SK-N-SH (cell line): ENCODE results near the gene IGFBPL1. TPM values are rescaled to one million over a fixed set of nuclear protein-coding genes. Genes with fewer than 3 reads are reported as not detected.

Experiments used
- CTCF ChIA-PET: fragments of 300-600, 350-600 bp; formaldehyde crosslinking; extraction: SDS; loops from one replicate; lab custom pipeline; 2021; lab: Yijun Ruan, JAX
- POLR2A ChIA-PET: fragments of 350-600 bp; sonication (Branson Sonifier 250); formaldehyde crosslinking; extraction: SDS; loops from one replicate; lab custom pipeline; 2020; ENCODE audit warnings: antibody characterized with exemption, inconsistent platforms; lab: Yijun Ruan, JAX
- DNase-seq: peaks from one replicate; pipeline ENCODE4 v3.0.0; 2012
- H2AFZ ChIP-seq: fragments of 200-600 bp; sonication (generic); 2 replicates; pipeline ENCODE4 v1.8.1; 2016; ENCODE audit warnings: antibody characterized with exemption, mild to moderate bottlenecking, low read depth
- H3F3A ChIP-seq: fragments of 200-600 bp; sonication (generic); replicated peaks from 2 replicates; pipeline ENCODE3; 2016; ENCODE audit warnings: antibody characterized with exemption, mild to moderate bottlenecking; ENCODE audit not compliant: insufficient read depth
- H3K27ac ChIP-seq, 2 experiments: fragments of 200-500 bp in 1 of 2; fragments of 200-600 bp in 1 of 2; sonication (Bioruptor generic) in 1 of 2; sonication (generic), shearing (Covaris generic) in 1 of 2; 2 replicates each; pipeline versions ENCODE4 v1.5.1 to v1.6.1; 2014 to 2016; ENCODE audit warnings: low read depth in 2 of 2, inconsistent platforms in 1 of 2, low read length in 1 of 2, mild to moderate bottlenecking in 1 of 2, mixed read lengths in 1 of 2
- H3K27me3 ChIP-seq: fragments of 200-600 bp; sonication (generic), shearing (Covaris generic); 2 replicates; pipeline ENCODE4 v1.6.1; 2016; ENCODE audit warnings: mixed run types; ENCODE audit not compliant: insufficient read depth
- H3K36me3 ChIP-seq, 2 experiments: fragments of 200-500 bp in 1 of 2; fragments of 200-600 bp in 1 of 2; sonication (Bioruptor generic) in 1 of 2; sonication (generic) in 1 of 2; replicated peaks in 1 of 2; 2 replicates each; pipeline versions ENCODE3 to v1.5.1; 2014 to 2016; ENCODE audit warnings: low read length in 1 of 2, mild to moderate bottlenecking in 1 of 2; ENCODE audit not compliant: insufficient read depth in 2 of 2, control insufficient read depth in 1 of 2
- H3K4me1 ChIP-seq, 2 experiments: fragments of 200-500 bp in 1 of 2; fragments of 200-600 bp in 1 of 2; sonication (Bioruptor generic) in 1 of 2; sonication (generic), shearing (Covaris generic) in 1 of 2; 2 replicates each; pipeline versions ENCODE4 v1.5.1 to v1.6.1; 2014 to 2016; ENCODE audit warnings: low read depth in 1 of 2, low read length in 1 of 2, mixed run types in 1 of 2; ENCODE audit not compliant: insufficient read depth in 2 of 2, control insufficient read depth in 1 of 2
- H3K4me2 ChIP-seq: fragments of 200-600 bp; sonication (generic), shearing (Covaris generic); 2 replicates; pipeline ENCODE4 v1.6.1; 2017; ENCODE audit warnings: mixed run types
- H3K4me3 ChIP-seq, 2 experiments: fragments of 200-500 bp in 1 of 2; fragments of 200-600 bp in 1 of 2; sonication (Bioruptor generic) in 1 of 2; sonication (generic), shearing (Covaris generic) in 1 of 2; 2 replicates each; pipeline versions ENCODE4 v1.5.1 to v1.8.1; 2014 to 2016; ENCODE audit warnings: low read depth in 2 of 2, inconsistent platforms in 1 of 2, low read length in 1 of 2, mild to moderate bottlenecking in 1 of 2, mixed read lengths in 1 of 2, moderate library complexity in 1 of 2
- H3K79me2 ChIP-seq: fragments of 200-600 bp; sonication (generic); 2 replicates; pipeline ENCODE4 v1.8.1; 2017; ENCODE audit warnings: mild to moderate bottlenecking; ENCODE audit not compliant: insufficient read depth
- H3K9ac ChIP-seq: fragments of 200-600 bp; sonication (generic); 2 replicates; pipeline ENCODE4 v1.6.1; 2017; ENCODE audit warnings: mixed run types
- H3K9me2 ChIP-seq: fragments of 200-600 bp; sonication (generic); 2 replicates; pipeline ENCODE4 v1.6.1; 2017; ENCODE audit warnings: mixed run types
- H3K9me3 ChIP-seq: fragments of 200-600 bp; sonication (generic); 2 replicates; pipeline ENCODE4 v1.6.1; 2017; ENCODE audit warnings: mixed run types, mild to moderate bottlenecking, moderate library complexity
- H4K20me1 ChIP-seq: fragments of 200-600 bp; sonication (generic); 2 replicates; pipeline ENCODE4 v1.6.1; 2017; ENCODE audit warnings: mild to moderate bottlenecking, mixed run types; ENCODE audit not compliant: insufficient read depth
- FOXJ3 ChIP-seq: sonication (generic); formaldehyde crosslinking; IDR thresholded peaks from 2 replicates; pipeline ENCODE4 v1.5.1; 2020; ENCODE audit warnings: mild to moderate bottlenecking, missing genetic modification reagents
- GABPA ChIP-seq: IDR thresholded peaks from 2 replicates; pipeline ENCODE4 v1.4.0; 2012; ENCODE audit warnings: low read depth, mild to moderate bottlenecking
- GATA2 ChIP-seq: sonication (generic); formaldehyde crosslinking; IDR thresholded peaks from 2 replicates; pipeline ENCODE4 v1.5.0; 2020; ENCODE audit warnings: mild to moderate bottlenecking, missing genetic modification reagents
- IRF3 ChIP-seq: fragments of 150-350 bp; IDR thresholded peaks from 2 replicates; pipeline ENCODE4 v1.6.1; 2016; ENCODE audit warnings: mild to moderate bottlenecking, low read depth, low read length
- JUND ChIP-seq: IDR thresholded peaks from 2 replicates; pipeline ENCODE4 v1.4.0; 2012
- MAX ChIP-seq: IDR thresholded peaks from 2 replicates; pipeline ENCODE4 v1.4.0; 2012; ENCODE audit warnings: low read depth
- MEF2A ChIP-seq: IDR thresholded peaks from 2 replicates; pipeline ENCODE4 v1.4.0; 2012; ENCODE audit warnings: low read depth, borderline replicate concordance
- NRF1 ChIP-seq: IDR thresholded peaks from 2 replicates; pipeline ENCODE4 v1.6.1; 2012; ENCODE audit warnings: low read depth, mild to moderate bottlenecking, low read length
- POLR2AphosphoS5 ChIP-seq: IDR thresholded peaks from 2 replicates; pipeline ENCODE4 v1.6.1; 2012; ENCODE audit warnings: low read depth, low read length
- RFX5 ChIP-seq: IDR thresholded peaks from 2 replicates; pipeline ENCODE4 v1.6.1; 2012; ENCODE audit warnings: mild to moderate bottlenecking, improper control_type of control experiment, low read length
- RXRA ChIP-seq: IDR thresholded peaks from 2 replicates; pipeline ENCODE4 v1.4.0; 2012; ENCODE audit warnings: low read depth, mild to moderate bottlenecking, borderline replicate concordance
- SIN3A ChIP-seq: IDR thresholded peaks from 2 replicates; pipeline ENCODE4 v1.6.1; 2012; ENCODE audit warnings: low read depth, mild to moderate bottlenecking, low read length, moderate library complexity, borderline replicate concordance
- WGBS: methylation state at CpG from one replicate; pipeline ENCODE4 v1.1.6; 2017; ENCODE audit warnings: low lambda C conversion rate; 5-methylcytosine and 5-hydroxymethylcytosine counted together
- polyA plus RNA-seq, 3 experiments: library from polyadenylated mRNA; depleted of rRNA; stranded (reverse); fragments of >200 nt; gene quantifications; 2 replicates each; pipeline ENCODE4 v1.2.3, GENCODE V29; 2012

Gene IGFBPL1
- polyA plus RNA-seq, 1 of the 3 experiments (the other 2 are of a cell fraction), result 0.41 TPM

- DNase-seq, result no peak
- Histone ChIP-seq H2AFZ (no peak overlapping the region), H3K36me3 (no peaks in the 10 kb centered on the region), H3K27ac (no peak overlapping the region), H3K4me1 (no peaks in the 10 kb centered on the region), H3K9ac (no peak overlapping the region), H3K4me3 (no peak overlapping the region), H3K27me3 (no peaks in the 10 kb centered on the region), H3K4me2 (no peak overlapping the region), H4K20me1 (no peaks in the 10 kb centered on the region), H3K9me2 (no peaks in the 10 kb centered on the region), H3K9me3 (no peaks in the 10 kb centered on the region), H3F3A (no peaks in the 10 kb centered on the region), H3K79me2 (no peaks in the 10 kb centered on the region)
- ChIA-PET CTCF (interaction anchor here (8.8 kb wide), 1 partner anchor 18 kb away, joined by 93 read pairs; no protein-coding TSS in a partner anchor), POLR2A (no interaction called here)
- no peak for TF ChIP-seq NRF1
- TF ChIP-seq MAX, result no peak
- no peak for TF ChIP-seq FOXJ3 (CRISPR knock-in tag)
- TF ChIP-seq MEF2A, result no peak
- 77% methylated on average over 2 of the region's 2 CpGs for WGBS
These were observed 12.5 kb upstream of the IGFBPL1 start for GRCh38 chr9:38436708-38437107.

- no peak overlapping the region for H3K27ac ChIP-seq
- TF ChIP-seq NRF1 (no peak), RFX5 (no peak), GABPA (no peak), SIN3A (no peak), RXRA (no peak), POLR2AphosphoS5 (no peak), IRF3 (no peak), JUND (no peak), GATA2 (no peak), MAX (no peak)
- POLR2A ChIA-PET, result no interaction called here
- H3K9me3 ChIP-seq, result no peaks in the 10 kb centered on the region
- peaks cover 7% of the 10 kb centered on the region; the same call in 1 of the 2 replicates for H3K27me3 ChIP-seq
- no peak overlapping the region for H2AFZ ChIP-seq
- no peaks in the 10 kb centered on the region for H3F3A ChIP-seq
- no peaks in the 10 kb centered on the region for H4K20me1 ChIP-seq
- H3K36me3 ChIP-seq, result no peaks in the 10 kb centered on the region
- no peak overlapping the region for H3K9ac ChIP-seq
- no peaks in the 10 kb centered on the region for H3K4me1 ChIP-seq
- no peaks in the 10 kb centered on the region for H3K79me2 ChIP-seq
- no peaks in the 10 kb centered on the region for H3K9me2 ChIP-seq
- H3K4me2 ChIP-seq, result no peak overlapping the region
- CTCF ChIA-PET, result interaction anchor here (1.1 to 8.8 kb wide), 4 partner anchors 17 to 522 kb away, joined by 3 to 93 read pairs (median 16); no protein-coding TSS in a partner anchor
- DNase-seq, result no peak
- WGBS, result 26% methylated on average over 2 of the region's 2 CpGs
- H3K4me3 ChIP-seq, result no peak overlapping the region
These were observed 11.3 kb upstream of the IGFBPL1 start for GRCh38 chr9:38435521-38435920.
